ENCODE measurements around the gene UNC45B. TPM values are rescaled to one million over a fixed set of nuclear protein-coding genes. Genes with fewer than 3 reads are reported as not detected.

UNC45B gene
- total RNA-seq (2022) (not detected in 2 replicates), Bru-seq, nascent RNA (not detected), BruChase-seq, experiment 1, labeled RNA remaining after a 6-hour chase (percentile 5 among the genes with signal in this experiment), BruChase-seq, experiment 2, labeled RNA remaining after a 2-hour chase (not detected)
- long read RNA-seq, result 0 reads

DNA sequence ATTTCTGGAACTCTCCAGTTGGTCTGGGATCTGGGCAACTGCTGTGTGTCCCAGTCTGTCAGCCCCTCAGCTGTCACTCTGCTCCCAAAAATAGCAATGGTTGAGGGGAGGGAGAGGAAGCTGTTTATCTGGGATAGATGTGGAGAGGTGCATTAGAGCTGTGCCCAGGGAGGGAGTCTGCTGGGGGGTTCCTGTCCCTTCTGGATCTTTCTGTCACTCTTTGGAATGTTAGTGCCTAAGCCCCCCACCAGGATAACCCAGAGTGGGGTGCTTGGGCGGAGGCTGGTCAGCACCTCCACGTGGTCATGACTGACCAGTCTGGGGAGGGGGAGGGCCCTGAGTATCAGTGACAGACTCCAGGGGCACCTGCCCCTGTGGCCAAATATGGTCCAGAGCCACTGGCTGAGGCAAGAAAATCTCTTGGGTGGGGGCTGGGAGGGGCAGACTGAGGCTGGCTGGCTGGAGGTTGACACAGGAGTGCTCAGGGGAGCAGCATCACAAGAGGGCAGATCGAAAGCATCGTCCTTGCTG, at the start of gene UNC45B:
Gene UNC45B (plus strand): TSS at position 443 of the 531 bp plus-strand sequence. CDS start 447 bp downstream, outside the sequence.
- H3K9me3 Mint-ChIP-seq (ENCODE audit: unreplicated experiment), result no peaks in the 10 kb centered on the region
- POLR2A ChIA-PET, result interaction anchor here (0.7 kb wide), 1 partner anchor 9 kb away, joined by 4 read pairs; no protein-coding TSS in a partner anchor
- no peak within 1 kb of the TSS for H3K4me3 Mint-ChIP-seq (ENCODE audit: unreplicated experiment)
- H3K27ac Mint-ChIP-seq (ENCODE audit: low read depth, unreplicated experiment), result no peak within 1 kb of the TSS
- no peak for DNase-seq (ENCODE audit: unreplicated experiment)
- TF ChIP-seq, protein P1, sequence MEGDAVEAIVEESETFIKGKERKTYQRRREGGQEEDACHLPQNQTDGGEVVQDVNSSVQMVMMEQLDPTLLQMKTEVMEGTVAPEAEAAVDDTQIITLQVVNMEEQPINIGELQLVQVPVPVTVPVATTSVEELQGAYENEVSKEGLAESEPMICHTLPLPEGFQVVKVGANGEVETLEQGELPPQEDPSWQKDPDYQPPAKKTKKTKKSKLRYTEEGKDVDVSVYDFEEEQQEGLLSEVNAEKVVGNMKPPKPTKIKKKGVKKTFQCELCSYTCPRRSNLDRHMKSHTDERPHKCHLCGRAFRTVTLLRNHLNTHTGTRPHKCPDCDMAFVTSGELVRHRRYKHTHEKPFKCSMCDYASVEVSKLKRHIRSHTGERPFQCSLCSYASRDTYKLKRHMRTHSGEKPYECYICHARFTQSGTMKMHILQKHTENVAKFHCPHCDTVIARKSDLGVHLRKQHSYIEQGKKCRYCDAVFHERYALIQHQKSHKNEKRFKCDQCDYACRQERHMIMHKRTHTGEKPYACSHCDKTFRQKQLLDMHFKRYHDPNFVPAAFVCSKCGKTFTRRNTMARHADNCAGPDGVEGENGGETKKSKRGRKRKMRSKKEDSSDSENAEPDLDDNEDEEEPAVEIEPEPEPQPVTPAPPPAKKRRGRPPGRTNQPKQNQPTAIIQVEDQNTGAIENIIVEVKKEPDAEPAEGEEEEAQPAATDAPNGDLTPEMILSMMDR (IDR thresholded peaks at IDR 0.05; ENCODE audit: unreplicated experiment), result no peak
- H3K4me1 Mint-ChIP-seq (ENCODE audit: insufficient read depth, unreplicated experiment), result peaks cover 4% of the 10 kb centered on the region
- no TSS peak for BruUV-seq (replicated peaks)
- no peaks in the 10 kb centered on the region for H3K27me3 Mint-ChIP-seq (ENCODE audit: insufficient read depth, unreplicated experiment)
- CTCF ChIA-PET, result interaction anchor here (0.6 to 1.9 kb wide), 5 partner anchors 26 to 1866 kb away, joined by 3 to 6 read pairs (median 3); partner anchors contain the start of gene FNDC8
- intact Hi-C loops (cut with micrococcal nuclease), result no loop called here
- H3K36me3 Mint-ChIP-seq (ENCODE audit: insufficient read depth, unreplicated experiment), result peaks cover 5% of the 10 kb centered on the region

DNA sequence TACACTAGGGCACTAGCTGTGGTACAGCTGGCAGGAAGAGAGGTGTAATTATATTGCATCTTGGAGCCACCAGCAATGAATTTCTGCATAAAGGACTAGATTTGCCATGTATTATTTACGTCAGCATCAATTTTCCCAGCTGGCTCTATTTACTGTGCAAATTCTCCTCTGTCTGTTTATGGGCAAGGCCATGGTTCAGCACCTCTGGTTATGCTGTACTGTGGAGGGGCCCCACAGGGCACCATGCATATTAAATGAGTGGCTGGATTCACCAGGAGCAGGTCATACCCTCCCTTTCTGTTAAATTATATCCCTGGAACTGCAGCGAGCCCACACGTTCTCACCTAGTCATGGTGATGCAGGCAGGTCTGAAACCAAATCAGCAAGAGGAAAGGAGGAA, 47.7 kb upstream of the UNC45B start:
- DNase-seq (ENCODE audit: unreplicated experiment), result no peak
- no TSS peak for BruUV-seq (replicated peaks)
- no peaks in the 10 kb centered on the region for H3K9me3 Mint-ChIP-seq (ENCODE audit: unreplicated experiment)
- H3K4me3 Mint-ChIP-seq (ENCODE audit: unreplicated experiment), result no peak overlapping the region
- no peaks in the 10 kb centered on the region for H3K27me3 Mint-ChIP-seq (ENCODE audit: insufficient read depth, unreplicated experiment)
- H3K4me1 Mint-ChIP-seq (ENCODE audit: insufficient read depth, unreplicated experiment), result peaks cover 7% of the 10 kb centered on the region
- ChIA-PET POLR2A (no interaction called here), CTCF (interaction anchor here (1.3 kb wide), 1 partner anchor 10 kb away, joined by 3 read pairs; no protein-coding TSS in a partner anchor)
- intact Hi-C loops (cut with micrococcal nuclease), result no loop called here
- TF ChIP-seq, protein P1 (IDR thresholded peaks at IDR 0.05; ENCODE audit: unreplicated experiment), result no peak
- H3K36me3 Mint-ChIP-seq (ENCODE audit: insufficient read depth, unreplicated experiment), result peaks cover 28% of the 10 kb centered on the region
- H3K27ac Mint-ChIP-seq (ENCODE audit: low read depth, unreplicated experiment), result no peak overlapping the region

DNA sequence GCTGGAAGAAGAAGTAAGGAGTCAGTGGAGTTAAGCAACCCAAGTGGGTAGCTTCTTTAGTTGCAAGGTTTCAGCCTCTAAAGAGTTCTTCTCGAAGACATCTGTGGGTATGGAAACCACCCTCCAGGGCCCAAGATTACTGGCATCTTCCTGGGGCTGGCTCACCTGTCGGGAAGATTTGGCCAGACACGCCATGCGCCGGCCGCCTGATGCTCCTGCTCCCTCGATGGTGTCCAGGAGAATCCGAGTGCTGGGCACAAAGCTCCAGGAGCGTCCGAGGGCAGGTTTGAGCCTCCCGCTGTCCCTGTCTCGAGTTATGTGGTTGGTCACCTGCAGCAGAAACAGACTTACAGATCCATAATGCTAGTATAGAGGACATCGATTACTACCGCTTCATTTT, 46.6 kb upstream of the UNC45B start:
- Mint-ChIP-seq H3K27me3 (ENCODE audit: insufficient read depth, unreplicated experiment) (no peaks in the 10 kb centered on the region), H3K4me3 (ENCODE audit: unreplicated experiment) (no peak overlapping the region), H3K4me1 (ENCODE audit: insufficient read depth, unreplicated experiment) (peaks cover 4% of the 10 kb centered on the region), H3K36me3 (ENCODE audit: insufficient read depth, unreplicated experiment) (peaks cover 29% of the 10 kb centered on the region), H3K27ac (ENCODE audit: low read depth, unreplicated experiment) (no peak overlapping the region), H3K9me3 (ENCODE audit: unreplicated experiment) (no peaks in the 10 kb centered on the region)
- DNase-seq (ENCODE audit: unreplicated experiment), result no peak
- intact Hi-C loops (cut with micrococcal nuclease), result no loop called here
- no TSS peak for BruUV-seq (replicated peaks)
- POLR2A ChIA-PET, result no interaction called here
- TF ChIP-seq, protein P1 (IDR thresholded peaks at IDR 0.05; ENCODE audit: unreplicated experiment), result no peak
- CTCF ChIA-PET, result interaction anchor here (1.3 kb wide), 1 partner anchor 11 kb away, joined by 3 read pairs; no protein-coding TSS in a partner anchor

DNA sequence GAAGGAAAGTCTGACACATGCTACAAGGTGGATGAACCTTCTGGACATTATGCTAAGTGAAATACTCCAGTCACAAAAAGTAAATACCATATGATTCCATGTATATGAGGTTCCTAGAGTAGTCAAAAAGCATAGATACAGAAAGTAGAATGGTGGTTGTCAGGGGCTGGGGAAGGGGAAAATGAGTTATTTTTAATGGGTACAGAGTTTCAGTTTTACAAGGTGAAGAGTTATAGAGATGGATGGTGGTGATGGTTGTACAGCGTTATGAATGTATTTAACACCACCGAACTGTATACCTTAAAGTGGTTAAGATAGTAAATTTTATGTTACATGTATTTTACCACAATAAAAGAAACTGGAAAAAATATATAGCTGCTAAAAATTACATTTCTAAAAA, 45.9 kb upstream of the UNC45B start:
- no TSS peak for BruUV-seq (replicated peaks)
- POLR2A ChIA-PET, result no interaction called here
- peaks cover 4% of the 10 kb centered on the region for H3K4me1 Mint-ChIP-seq (ENCODE audit: insufficient read depth, unreplicated experiment)
- intact Hi-C loops (cut with micrococcal nuclease), result no loop called here
- H3K9me3 Mint-ChIP-seq (ENCODE audit: unreplicated experiment), result no peaks in the 10 kb centered on the region
- no peaks in the 10 kb centered on the region for H3K27me3 Mint-ChIP-seq (ENCODE audit: insufficient read depth, unreplicated experiment)
- H3K4me3 Mint-ChIP-seq (ENCODE audit: unreplicated experiment), result no peak overlapping the region
- H3K36me3 Mint-ChIP-seq (ENCODE audit: insufficient read depth, unreplicated experiment), result peaks cover 29% of the 10 kb centered on the region
- CTCF ChIA-PET, result interaction anchor here (1.1 to 2.7 kb wide), 4 partner anchors 9 to 48 kb away, joined by 3 to 15 read pairs (median 4); no protein-coding TSS in a partner anchor
- no peak overlapping the region for H3K27ac Mint-ChIP-seq (ENCODE audit: low read depth, unreplicated experiment)
- DNase-seq (ENCODE audit: unreplicated experiment), result no peak
- TF ChIP-seq, protein P1 (IDR thresholded peaks at IDR 0.05; ENCODE audit: unreplicated experiment), result no peak
